GM23338 (cell line): ENCODE results near the gene ARL8B. TPM values are rescaled to one million over a fixed set of nuclear protein-coding genes. Genes with fewer than 3 reads are reported as not detected.

Experiments
- ATAC-seq: fragments of 200-7000 bp; cut with Tn5 transposase; 3 replicates; pipeline ENCODE4 v1.9.1; 2020
- DNase-seq: peaks from one replicate; pipeline ENCODE4 v3.0.0-alpha.2; 2015; ENCODE audit warnings: low spot score
- H2AFZ ChIP-seq: fragments of 200-600 bp; sonication (generic); 2 replicates; pipeline ENCODE4 v1.8.0; 2016; ENCODE audit warnings: antibody characterized with exemption, mild to moderate bottlenecking, moderate library complexity
- H3F3A ChIP-seq: fragments of 200-600 bp; sonication (generic); replicated peaks from 2 replicates; pipeline ENCODE4 v1.8.0; 2017; ENCODE audit warnings: antibody characterized with exemption, mixed run types, low read depth
- H3K27ac ChIP-seq: fragments of 200-600 bp; sonication (generic); 2 replicates; pipeline ENCODE4 v1.6.1; 2016; ENCODE audit warnings: low read depth
- H3K27me3 ChIP-seq: fragments of 200-600 bp; sonication (generic); 2 replicates; pipeline ENCODE4 v1.8.0; 2016; ENCODE audit warnings: mild to moderate bottlenecking, mixed run types, moderate library complexity; ENCODE audit not compliant: insufficient read depth
- H3K36me3 ChIP-seq: fragments of 200-600 bp; sonication (generic); 2 replicates; pipeline ENCODE4 v1.8.0; 2016; ENCODE audit warnings: mild to moderate bottlenecking; ENCODE audit not compliant: insufficient read depth
- H3K4me1 ChIP-seq: fragments of 200-600 bp; sonication (generic); 2 replicates; pipeline ENCODE4 v1.8.0; 2016; ENCODE audit warnings: mild to moderate bottlenecking, moderate library complexity; ENCODE audit not compliant: insufficient read depth
- H3K4me2 ChIP-seq: fragments of 200-600 bp; sonication (generic); 2 replicates; pipeline ENCODE4 v1.7.1; 2017; ENCODE audit warnings: mixed run types
- H3K4me3 ChIP-seq: fragments of 200-600 bp; sonication (generic); 2 replicates; pipeline ENCODE4 v1.6.1; 2016; ENCODE audit warnings: mixed run types
- H3K79me2 ChIP-seq: fragments of 200-600 bp; sonication (generic); replicated peaks from 2 replicates; pipeline ENCODE4 v1.8.0; 2017; ENCODE audit warnings: mild to moderate bottlenecking; ENCODE audit not compliant: insufficient read depth
- H3K9me2 ChIP-seq: fragments of 200-600 bp; sonication (generic); 2 replicates; pipeline ENCODE4 v1.8.0; 2017; ENCODE audit not compliant: insufficient read depth
- H4K20me1 ChIP-seq: fragments of 200-600 bp; sonication (generic); replicated peaks from 2 replicates; pipeline ENCODE4 v1.8.0; 2017; ENCODE audit warnings: mild to moderate bottlenecking; ENCODE audit not compliant: insufficient read depth
- H3K27ac Mint-ChIP-seq: 2 replicates; pipeline ENCODE4 v1.8.0; 2020; ENCODE audit warnings: inconsistent platforms, mild to moderate bottlenecking, moderate library complexity, mixed read lengths
- H3K27me3 Mint-ChIP-seq: 3 replicates; pipeline ENCODE4 v1.8.0; 2022; ENCODE audit warnings: low read depth, mild to moderate bottlenecking, moderate library complexity, mixed read lengths, inconsistent platforms; ENCODE audit not compliant: insufficient read depth, poor library complexity
- H3K36me3 Mint-ChIP-seq: 3 replicates; pipeline ENCODE4 v1.8.0; 2021; ENCODE audit warnings: low read depth, mild to moderate bottlenecking, inconsistent platforms, moderate library complexity, mixed read lengths
- H3K4me1 Mint-ChIP-seq: 3 replicates; pipeline ENCODE4 v1.8.0; 2020; ENCODE audit warnings: mild to moderate bottlenecking, inconsistent platforms, mixed read lengths
- H3K4me3 Mint-ChIP-seq: 3 replicates; pipeline ENCODE4 v1.8.0; 2021; ENCODE audit warnings: moderate library complexity, mild to moderate bottlenecking, inconsistent platforms, mixed read lengths
- H3K9me3 Mint-ChIP-seq: 3 replicates; pipeline ENCODE4 v1.8.0; 2020; ENCODE audit warnings: moderate library complexity, mild to moderate bottlenecking, inconsistent platforms, mixed read lengths
- ETS1 ChIP-seq: IDR thresholded peaks from 2 replicates; pipeline ENCODE4 v1.6.1; 2016; ENCODE audit warnings: antibody characterized with exemption
- EZH2 ChIP-seq: fragments of 200-600 bp; sonication (generic); IDR thresholded peaks from one replicate; pipeline ENCODE4 v1.8.0; 2017; ENCODE audit warnings: antibody characterized with exemption, mild to moderate bottlenecking, low read depth; ENCODE audit not compliant: unreplicated experiment
- EZH2phosphoT487 ChIP-seq: fragments of 200-600 bp; sonication (generic); IDR thresholded peaks from one replicate; pipeline ENCODE4 v1.8.1; 2018; ENCODE audit warnings: antibody characterized with exemption; ENCODE audit not compliant: unreplicated experiment
- POLR2AphosphoS5 ChIP-seq: IDR thresholded peaks from 2 replicates; pipeline ENCODE4 v1.6.1; 2016; ENCODE audit warnings: antibody characterized with exemption, low read depth
- ZNF114 ChIP-seq: fragments of 250-450 bp; sonication (Bioruptor Pico); IDR thresholded peaks from 2 replicates; pipeline ENCODE4 v1.5.0; 2020; ENCODE audit warnings: mild to moderate bottlenecking, moderate library complexity
- ZNF331 ChIP-seq: fragments of 250-450 bp; sonication (Bioruptor Pico); IDR thresholded peaks from 2 replicates; pipeline ENCODE4 v1.5.0; 2020; ENCODE audit warnings: low read depth, mild to moderate bottlenecking, moderate library complexity
- ZNF462 ChIP-seq: fragments of 250-450 bp; sonication (Bioruptor Pico); IDR thresholded peaks from 2 replicates; pipeline ENCODE4 v1.5.0; 2020; ENCODE audit warnings: mild to moderate bottlenecking, moderate library complexity
- polyA plus RNA-seq: library from polyadenylated mRNA; unstranded; fragments of >200 nt; fragmentation: Nextera tagmentation; extraction: Ambion mirVana; gene quantifications from 2 replicates; pipeline ENCODE4 v1.2.1, GENCODE V29; 2016
- total RNA-seq: library from RNA; depleted of rRNA; stranded (reverse); fragments of >200 nt; shearing (Covaris generic); gene quantifications from 2 replicates; pipeline ENCODE4 v1.2.3, GENCODE V29; 2014

Gene ARL8B
- total and polyA plus RNA-seq, 2 experiments from 2014 or later = 25.5 to 40.8 TPM

- no peak for TF ChIP-seq ZNF462 (CRISPR knock-in tag)
- no peak for TF ChIP-seq ZNF114
Observed at GRCh38 chr3:5110337-5110736, 11.8 kb upstream of the ARL8B start (continued).

- Histone ChIP-seq H2AFZ (no peak overlapping the region), H3K27me3 (no peaks in the 10 kb centered on the region), H3K4me3 (no peak overlapping the region), H3K27ac (no peak overlapping the region), H3F3A (no peaks in the 10 kb centered on the region), H3K4me1 (no peaks in the 10 kb centered on the region), H3K9me2 (no peaks in the 10 kb centered on the region), H3K79me2 (no peaks in the 10 kb centered on the region), H3K4me2 (no peak overlapping the region), H3K36me3 (no peaks in the 10 kb centered on the region), H4K20me1 (no peaks in the 10 kb centered on the region)
- TF ChIP-seq ETS1 = no peak
- no peak for TF ChIP-seq EZH2
- no peak for TF ChIP-seq ZNF331 (CRISPR knock-in tag)
- no peak for TF ChIP-seq EZH2phosphoT487
- TF ChIP-seq ZNF462 (CRISPR knock-in tag) = no peak
- TF ChIP-seq POLR2AphosphoS5 = no peak
- Mint-ChIP-seq H3K36me3 (peaks cover 4% of the 10 kb centered on the region; the same call in 1 of the 3 replicates), H3K27me3 (peaks cover 3% of the 10 kb centered on the region), H3K4me1 (no peaks in the 10 kb centered on the region), H3K4me3 (no peak overlapping the region), H3K27ac (no peak overlapping the region), H3K9me3 (peaks cover 9% of the 10 kb centered on the region)
- ATAC-seq (no peak), DNase-seq (no peak)
Observed at GRCh38 chr3:5112043-5112442, 10.0 kb upstream of the ARL8B start.
